ENCODE data around the gene STPG3. TPM values are rescaled to one million over a fixed set of nuclear protein-coding genes. Genes with fewer than 3 reads are reported as not detected.

The STPG3 gene
- polyA plus RNA-seq, 1 of the 3 experiments (the other 2 are of a cell fraction) = not detected

DNA sequence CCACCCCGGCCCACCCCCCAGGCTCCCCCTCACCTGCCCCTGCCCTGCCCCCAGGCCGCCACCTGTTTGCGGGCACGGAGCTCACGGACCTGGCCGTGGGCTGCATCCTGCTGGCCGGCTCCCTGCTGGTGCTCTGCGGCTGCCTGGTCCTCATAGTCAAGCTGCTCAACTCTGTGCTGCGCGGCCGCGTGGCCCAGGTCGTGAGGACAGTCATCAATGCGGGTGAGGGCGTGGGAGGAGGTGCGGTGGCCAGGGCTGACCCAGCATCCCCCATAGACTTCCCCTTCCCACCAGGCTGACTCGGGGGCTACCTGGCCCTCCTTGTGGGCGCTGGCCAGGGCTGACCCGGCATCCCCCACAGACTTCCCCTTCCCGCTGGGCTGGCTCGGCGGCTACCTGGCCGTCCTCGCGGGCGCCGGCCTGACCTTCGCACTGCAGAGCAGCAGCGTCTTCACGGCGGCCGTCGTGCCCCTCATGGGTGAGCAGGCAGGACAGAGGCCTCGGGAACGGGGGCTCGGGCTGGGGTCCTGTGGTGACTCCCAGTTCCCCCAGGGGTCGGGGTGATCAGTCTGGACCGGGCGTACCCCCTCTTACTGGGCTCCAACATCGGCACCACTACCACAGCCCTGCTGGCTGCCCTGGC, 16.9 kb upstream of the STPG3 start:
- Histone ChIP-seq H3F3A (replicated peaks; ENCODE audit: insufficient read depth) (peaks cover 3% of the 10 kb centered on the region), H3K79me2 (ENCODE audit: insufficient read depth) (peaks cover 21% of the 10 kb centered on the region), H3K9me3 (no peaks in the 10 kb centered on the region), H3K4me1 (ENCODE audit: control insufficient read depth in 1 of 2, insufficient read depth in 2 of 2, low read depth in 1 of 2, low read length in 1 of 2) (peaks cover 9 to 26% of the 10 kb centered on the region in 2 experiments; a peak in 2 of 4 replicates), H3K4me2 (no peak overlapping the region), H3K9ac (no peak overlapping the region), H3K4me3 (ENCODE audit: low read depth in 2 of 2, low read length in 1 of 2) (no peak overlapping the region), H3K27ac (ENCODE audit: low read depth in 2 of 2, low read length in 1 of 2) (no peak overlapping the region), H2AFZ (ENCODE audit: low read depth) (no peak overlapping the region), H3K36me3 (replicated peaks in 1 of 2; ENCODE audit: control insufficient read depth in 1 of 2, insufficient read depth in 2 of 2, low read length in 1 of 2) (no peaks in the 10 kb centered on the region), H4K20me1 (ENCODE audit: insufficient read depth) (no peaks in the 10 kb centered on the region), H3K27me3 (ENCODE audit: insufficient read depth) (no peaks in the 10 kb centered on the region), H3K9me2 (no peaks in the 10 kb centered on the region)
- CTCF ChIA-PET = interaction anchor here (1.1 to 1.4 kb wide), 3 partner anchors 31 to 179 kb away, joined by 3 to 5 read pairs (median 3); no protein-coding TSS in a partner anchor
- no peak for TF ChIP-seq POLR2AphosphoS5 (IDR thresholded peaks at IDR 0.05; ENCODE audit: low read depth, low read length)
- TF ChIP-seq EP300 (IDR thresholded peaks at IDR 0.05; ENCODE audit: borderline replicate concordance in 1 of 2, low read depth in 1 of 2, low read length in 1 of 2) = no peak
- no peak for TF ChIP-seq ELF1 (IDR thresholded peaks at IDR 0.05)
- no peak for TF ChIP-seq JUND (IDR thresholded peaks at IDR 0.05)
- TF ChIP-seq YY1 (IDR thresholded peaks at IDR 0.05; ENCODE audit: low read depth) = no peak
- no peak for TF ChIP-seq MAX (IDR thresholded peaks at IDR 0.05; ENCODE audit: low read depth)
- TF ChIP-seq, protein P1, sequence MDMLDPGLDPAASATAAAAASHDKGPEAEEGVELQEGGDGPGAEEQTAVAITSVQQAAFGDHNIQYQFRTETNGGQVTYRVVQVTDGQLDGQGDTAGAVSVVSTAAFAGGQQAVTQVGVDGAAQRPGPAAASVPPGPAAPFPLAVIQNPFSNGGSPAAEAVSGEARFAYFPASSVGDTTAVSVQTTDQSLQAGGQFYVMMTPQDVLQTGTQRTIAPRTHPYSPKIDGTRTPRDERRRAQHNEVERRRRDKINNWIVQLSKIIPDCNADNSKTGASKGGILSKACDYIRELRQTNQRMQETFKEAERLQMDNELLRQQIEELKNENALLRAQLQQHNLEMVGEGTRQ (IDR thresholded peaks at IDR 0.05; ENCODE audit: borderline replicate concordance, low read depth, low read length) = no peak
- no peak for TF ChIP-seq SIN3A (IDR thresholded peaks at IDR 0.05; ENCODE audit: borderline replicate concordance, low read depth, low read length)
- TF ChIP-seq NFIC (IDR thresholded peaks at IDR 0.05; ENCODE audit: borderline replicate concordance) = no peak
- TF ChIP-seq RCOR1 (IDR thresholded peaks at IDR 0.05; ENCODE audit: low read length) = no peak
- no peak for TF ChIP-seq FOXM1 (IDR thresholded peaks at IDR 0.05; ENCODE audit: low read depth)
- TF ChIP-seq SMC3 (IDR thresholded peaks at IDR 0.05; ENCODE audit: low read depth, low read length) = no peak
- TF ChIP-seq MXI1 (IDR thresholded peaks at IDR 0.05; ENCODE audit: low read depth, low read length) = no peak
- no peak for TF ChIP-seq GATA2 (CRISPR knock-in tag; IDR thresholded peaks at IDR 0.05)
- no peak for TF ChIP-seq NRF1 (IDR thresholded peaks at IDR 0.05; ENCODE audit: low read depth, low read length)
- TF ChIP-seq EZH2phosphoT487 (IDR thresholded peaks at IDR 0.05; ENCODE audit: borderline replicate concordance, low read depth) = no peak
- no peak for TF ChIP-seq ZBTB33 (IDR thresholded peaks at IDR 0.05; ENCODE audit: borderline replicate concordance, low read depth)
- TF ChIP-seq CHD2 (IDR thresholded peaks at IDR 0.05; ENCODE audit: low read length, partially characterized antibody) = no peak
- TF ChIP-seq MEF2A (IDR thresholded peaks at IDR 0.05; ENCODE audit: borderline replicate concordance, low read depth) = no peak
- POLR2A ChIA-PET = no interaction called here
- no peak for DNase-seq
- WGBS (ENCODE audit: low lambda C conversion rate) = 81% methylated on average over 10 of the region's 40 CpGs

Measured in SK-N-SH (cell line).